T-helper 2 cell (primary cell): ENCODE measurements around the gene UFD1.

Source experiments
- DNase-seq, 5 experiments: peaks; one replicate each; pipeline versions ENCODE4 v3.0.0 to v3.0.0-alpha.2; 2012 to 2022

UFD1 gene

DNA sequence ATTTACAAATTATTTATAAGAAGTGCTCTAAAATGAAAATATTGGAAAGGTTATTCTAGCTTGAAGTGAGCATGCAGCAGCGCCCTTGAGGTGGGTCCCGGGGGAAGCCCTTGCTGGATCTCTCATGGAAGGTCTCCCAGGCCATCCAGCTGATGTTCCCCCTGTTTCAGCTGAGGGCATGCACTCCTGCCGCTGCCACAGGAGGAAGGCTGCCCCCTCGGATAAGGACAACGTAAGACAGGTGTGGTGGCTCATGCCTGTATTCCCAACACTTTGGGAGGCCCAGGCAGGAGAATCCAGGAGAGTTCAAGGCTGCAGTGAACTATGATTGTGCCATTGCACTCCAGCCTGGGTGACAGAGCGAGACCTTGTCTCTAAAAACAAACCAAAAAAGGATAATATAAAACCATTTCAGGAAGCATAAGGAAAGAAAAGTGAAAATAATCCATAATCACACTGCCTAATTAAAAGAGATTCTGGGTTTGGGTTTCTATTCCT, 15.7 kb upstream of the UFD1 start:
- no peak for DNase-seq

DNA sequence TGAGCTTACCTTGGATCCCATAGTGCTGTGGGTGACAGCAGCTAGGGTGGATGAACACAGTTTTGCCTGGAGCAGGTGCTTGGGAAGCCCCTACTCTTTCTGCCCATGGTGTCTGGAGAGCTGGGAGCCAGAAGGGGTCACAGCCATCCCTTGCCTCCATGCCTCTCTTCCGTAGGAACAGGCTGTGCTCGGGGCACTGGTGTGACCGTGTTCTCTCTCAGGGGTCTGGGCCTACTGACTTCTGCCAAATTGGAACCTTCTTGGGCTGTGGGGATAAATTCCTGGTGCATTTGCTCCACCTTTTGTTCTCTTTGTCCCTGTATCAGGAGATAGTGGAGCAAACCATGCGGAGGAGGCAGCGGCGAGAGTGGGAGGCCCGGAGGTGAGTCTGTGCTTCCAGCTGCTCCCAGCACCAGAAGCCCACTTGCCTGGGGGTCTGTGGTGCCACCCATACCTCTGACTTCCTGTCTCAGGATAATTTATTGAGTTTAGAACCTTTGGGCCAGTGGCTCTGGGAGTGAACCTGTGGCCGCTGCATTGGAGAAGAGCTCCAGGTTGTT, 15.1 kb upstream of the UFD1 start:
- DNase-seq = no peak

DNA sequence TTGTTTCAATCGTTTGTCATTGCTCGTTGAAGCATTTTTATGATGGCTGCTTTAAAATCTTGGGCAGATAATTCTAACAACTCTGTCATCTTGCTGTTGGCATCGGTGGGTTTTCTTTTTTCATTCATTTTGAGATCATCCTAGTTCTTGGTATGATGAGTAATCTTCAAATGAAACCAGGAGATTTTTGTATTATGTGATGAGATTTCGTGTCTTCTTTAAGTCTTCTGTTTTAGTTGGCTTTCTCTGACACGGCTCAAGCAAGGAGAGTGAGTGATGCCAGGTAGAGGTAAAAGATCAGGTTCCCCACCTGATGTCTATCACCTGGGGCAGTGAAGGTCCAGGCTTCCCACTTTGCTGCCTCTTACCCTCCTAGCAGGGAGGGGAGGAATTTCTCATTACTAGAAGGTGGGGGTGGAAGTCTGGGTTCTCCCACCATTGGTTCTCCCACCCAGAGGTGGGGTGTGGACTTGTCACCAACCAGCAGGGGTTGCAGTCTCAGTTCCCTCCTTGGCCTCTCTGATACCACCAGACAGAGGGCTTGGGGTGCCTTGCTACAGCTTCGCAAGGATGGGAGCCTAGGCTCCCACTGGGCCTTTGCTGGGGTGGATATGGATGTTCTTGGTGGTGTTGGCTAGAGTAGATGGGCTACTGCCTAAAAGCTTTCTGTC, 13.6 kb upstream of the UFD1 start:
- DNase-seq = no peak

DNA sequence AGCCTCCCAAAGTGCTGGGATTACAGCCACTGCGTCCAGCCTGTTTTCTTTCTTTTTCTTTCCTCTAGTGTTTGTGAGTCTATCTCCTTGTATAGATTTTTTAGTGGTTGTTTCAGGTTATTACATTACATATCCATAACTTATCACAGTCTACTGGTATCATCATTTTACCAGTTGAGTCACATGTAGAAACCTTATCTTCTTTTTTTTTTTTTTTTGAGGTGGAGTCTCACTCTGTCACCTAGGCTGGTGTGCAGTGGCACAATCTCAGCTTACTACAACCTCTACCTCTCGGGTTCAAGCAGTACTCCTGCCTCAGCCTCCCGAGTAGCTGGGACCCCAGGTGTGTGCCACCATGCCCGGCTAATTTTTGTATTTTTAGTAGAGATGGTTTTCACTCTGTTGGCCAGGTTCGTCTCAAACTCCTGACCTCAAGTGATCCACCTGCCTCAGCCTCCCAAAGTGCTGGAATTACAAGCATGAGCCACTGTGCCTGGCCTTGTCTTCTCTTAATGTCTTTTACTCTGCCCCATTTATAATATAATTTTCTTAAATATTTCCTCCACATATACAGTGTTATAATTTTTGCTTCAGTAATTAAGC, 11.7 kb upstream of the UFD1 start:
- peak in 1 of 5 experiments; percentile 47 for DNase-seq

DNA sequence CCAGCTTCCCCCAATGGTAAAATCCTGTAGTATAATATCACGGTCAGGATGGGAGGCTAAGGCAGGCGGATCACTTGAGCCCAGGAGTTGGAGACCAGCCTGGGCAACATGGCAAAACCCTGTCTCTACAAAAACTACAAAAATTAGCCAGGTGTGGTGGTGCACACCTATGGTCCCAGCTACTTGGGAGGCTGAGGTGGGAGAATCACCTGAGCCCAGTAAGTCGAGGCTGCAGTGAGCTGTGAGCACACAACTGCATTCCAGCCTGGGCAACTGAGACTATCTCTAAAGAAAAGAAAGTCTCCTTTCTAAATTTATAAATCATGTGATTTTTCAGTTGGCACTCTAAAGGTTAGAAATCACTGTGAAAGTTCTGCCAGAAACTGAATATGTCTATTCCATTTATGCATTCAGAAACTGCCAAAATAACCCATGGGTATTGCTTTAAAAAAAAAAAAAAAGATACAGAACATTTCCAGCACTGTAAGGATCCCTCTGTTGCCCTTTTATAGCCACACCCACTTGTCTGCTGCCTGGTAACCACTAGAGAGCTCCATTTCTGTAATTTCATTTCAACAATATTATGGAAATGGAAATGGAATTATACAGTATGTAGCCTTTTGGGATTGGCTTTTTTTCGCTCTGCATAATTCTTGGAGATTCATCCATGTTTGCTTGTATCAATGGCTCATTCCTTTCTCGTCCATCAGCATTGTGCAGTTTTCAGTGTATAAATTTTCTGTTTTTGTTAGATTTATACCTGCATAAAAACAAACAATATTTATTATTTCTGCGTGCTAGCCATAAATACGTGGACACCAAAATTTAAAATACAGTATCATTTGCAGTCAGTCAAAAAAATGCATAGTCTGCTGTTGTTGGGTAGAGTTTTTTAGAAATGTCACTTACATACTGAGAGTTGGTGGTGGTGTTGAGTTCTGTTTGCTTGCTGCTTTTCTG, 10.2 kb upstream of the UFD1 start:
- peak in 1 of 5 experiments; percentile 43 for DNase-seq

DNA sequence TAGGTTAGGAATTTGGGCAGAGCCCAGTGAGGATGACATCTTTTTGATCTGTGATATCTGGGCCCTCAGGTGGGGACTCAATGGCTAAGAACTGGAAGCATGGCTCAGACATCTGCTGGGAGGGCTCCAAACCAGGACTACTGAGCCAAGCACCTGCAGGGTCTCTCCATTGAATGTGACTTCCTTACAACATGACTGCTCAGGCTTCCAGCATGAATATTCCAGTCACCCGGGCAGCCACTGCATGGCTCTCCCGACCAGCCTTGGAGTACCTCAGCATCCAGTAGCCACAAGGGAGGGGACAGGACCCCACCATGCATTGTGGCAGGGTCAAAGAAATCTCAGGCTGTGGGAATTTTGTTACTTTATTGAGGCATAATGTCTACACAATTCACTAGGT, 9.3 kb upstream of the UFD1 start:
- no peak for DNase-seq

DNA sequence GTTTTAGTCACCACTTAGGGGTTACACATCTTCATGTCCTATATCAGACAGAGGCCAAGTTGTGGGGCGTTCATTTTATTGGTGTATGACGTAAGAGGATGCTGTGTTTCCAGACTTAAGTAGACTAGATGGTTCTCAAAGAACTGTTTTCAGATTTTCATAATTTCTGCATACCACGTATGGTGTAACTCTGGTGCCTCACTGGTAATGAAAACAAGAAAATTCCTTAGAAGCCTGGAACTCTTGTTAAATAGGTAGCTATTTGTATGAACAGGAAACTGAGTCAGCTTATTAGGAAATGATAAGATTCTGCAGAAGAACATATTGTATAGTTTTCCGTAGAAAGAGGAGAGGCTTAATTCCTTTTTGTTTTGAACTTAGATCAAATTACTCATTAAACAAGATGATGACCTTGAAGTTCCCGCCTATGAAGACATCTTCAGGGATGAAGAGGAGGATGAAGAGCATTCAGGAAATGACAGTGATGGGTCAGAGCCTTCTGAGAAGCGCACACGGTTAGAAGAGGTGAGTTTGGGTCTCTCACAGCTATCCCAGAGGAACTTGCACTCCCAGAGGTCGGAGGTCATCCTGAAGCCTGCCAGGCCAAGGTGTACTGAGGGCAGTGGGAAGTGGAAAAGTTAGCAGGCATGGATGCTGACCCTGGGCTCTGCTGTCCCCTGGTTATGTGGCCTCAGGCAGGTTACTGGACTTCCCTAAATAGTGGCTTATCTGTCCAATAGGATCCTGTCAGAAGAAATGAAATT, 4.7 kb upstream of the UFD1 start:
- DNase-seq = peak in 1 of 5 experiments; percentile 22

DNA sequence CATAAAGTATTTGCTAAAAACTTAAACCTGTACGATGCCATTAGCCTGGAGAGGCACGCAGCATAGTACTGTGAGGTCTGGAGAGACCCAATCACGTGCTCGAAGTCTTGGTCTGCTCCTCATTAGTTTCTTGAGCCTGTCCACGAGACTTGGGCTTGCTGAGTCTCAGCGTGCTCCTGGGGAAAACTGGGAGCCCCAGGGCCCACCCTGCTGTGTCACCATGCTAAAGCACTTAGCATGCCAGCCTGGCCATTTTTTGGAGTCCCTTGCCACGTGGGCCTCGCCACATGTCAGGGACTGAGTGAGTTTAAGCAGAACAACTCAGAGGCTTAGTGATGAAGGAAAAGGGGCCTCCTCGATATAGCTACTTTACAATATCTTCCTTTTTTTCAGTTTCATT, 3.3 kb upstream of the UFD1 start:
- DNase-seq = no peak

DNA sequence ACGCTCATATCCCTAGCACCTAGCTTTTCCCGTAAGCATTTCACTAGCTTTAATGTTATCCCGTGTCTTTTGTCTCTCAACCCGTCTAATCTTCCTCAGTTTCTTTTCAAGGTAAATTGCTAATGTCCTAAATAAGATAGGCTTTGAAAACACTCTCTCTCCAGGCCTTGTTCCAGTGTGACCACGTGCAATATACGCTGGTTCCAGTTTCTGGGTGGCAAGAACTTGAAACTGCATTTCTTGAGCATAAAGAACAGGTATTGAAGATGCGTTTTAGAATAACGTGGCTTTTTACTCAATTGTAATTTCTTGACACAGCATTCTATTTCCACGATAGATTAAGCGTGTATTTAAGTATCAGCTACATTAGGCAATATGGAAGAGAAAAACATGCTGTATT, 1.8 kb upstream of the UFD1 start:
- DNase-seq = no peak

DNA sequence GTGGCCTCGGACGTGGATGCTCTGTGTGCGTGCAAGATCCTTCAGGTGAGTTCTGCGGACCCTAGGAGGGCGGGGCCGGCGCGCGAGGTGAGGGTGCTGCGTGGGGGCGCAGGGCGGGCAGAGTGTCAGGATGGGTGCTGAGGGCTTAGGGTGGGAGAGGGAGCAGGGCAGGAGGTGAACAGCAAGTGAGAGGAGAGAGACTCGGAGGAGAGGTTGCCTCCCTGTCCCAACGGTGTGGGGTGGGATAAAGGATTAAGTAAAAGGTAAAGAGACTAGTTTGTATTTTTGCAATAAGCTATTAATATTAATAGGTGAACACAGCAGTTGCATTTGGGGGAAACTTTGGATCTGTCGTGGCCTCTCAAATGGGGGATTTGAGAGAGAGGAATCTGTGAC, 1.2 kb upstream of the UFD1 start:
- DNase-seq = no peak

DNA sequence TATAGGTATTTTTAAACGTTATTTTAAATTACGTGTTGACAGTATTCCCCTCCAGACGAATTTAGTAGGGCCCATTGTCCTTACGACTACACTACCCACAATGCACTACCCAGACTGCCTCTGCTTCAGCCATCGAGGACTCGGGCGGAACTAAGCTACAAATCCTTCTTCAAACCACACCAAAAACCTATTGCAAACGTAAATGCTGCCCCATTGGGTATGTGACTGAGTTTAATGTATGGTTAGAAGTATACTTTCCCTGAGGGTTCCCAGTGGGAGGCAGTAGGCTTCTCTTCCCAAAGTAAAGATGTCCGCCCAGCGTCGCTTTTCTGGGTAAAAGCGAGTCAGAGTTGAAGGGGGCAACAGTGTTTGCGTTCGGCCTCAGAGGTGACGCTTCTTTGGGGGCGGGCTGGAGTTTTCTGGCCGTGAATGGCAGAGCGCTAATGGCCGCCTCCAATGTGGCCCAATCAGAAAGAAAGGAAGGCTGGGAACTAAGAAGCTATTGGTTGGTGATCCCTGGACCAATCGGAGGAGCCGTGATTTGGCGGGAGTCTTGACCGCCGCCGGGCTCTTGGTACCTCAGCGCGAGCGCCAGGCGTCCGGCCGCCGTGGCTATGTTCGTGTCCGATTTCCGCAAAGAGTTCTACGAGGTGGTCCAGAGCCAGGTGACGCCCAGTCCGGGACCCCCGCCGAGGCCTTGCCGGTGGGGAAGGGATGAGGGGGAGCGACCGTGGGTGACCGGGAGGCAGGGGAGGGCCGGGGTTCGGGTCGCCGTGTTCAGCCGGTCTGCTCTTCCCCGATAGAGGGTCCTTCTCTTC, 571 bp upstream of the UFD1 start, which contains the start of gene CDC45:
TSS of gene CDC45 (plus strand) at position 566 of the 818 bp plus-strand sequence. CDS start at position 615, 49 bp downstream.
- DNase-seq = peak; percentile 75 to 98 (median 91)

DNA sequence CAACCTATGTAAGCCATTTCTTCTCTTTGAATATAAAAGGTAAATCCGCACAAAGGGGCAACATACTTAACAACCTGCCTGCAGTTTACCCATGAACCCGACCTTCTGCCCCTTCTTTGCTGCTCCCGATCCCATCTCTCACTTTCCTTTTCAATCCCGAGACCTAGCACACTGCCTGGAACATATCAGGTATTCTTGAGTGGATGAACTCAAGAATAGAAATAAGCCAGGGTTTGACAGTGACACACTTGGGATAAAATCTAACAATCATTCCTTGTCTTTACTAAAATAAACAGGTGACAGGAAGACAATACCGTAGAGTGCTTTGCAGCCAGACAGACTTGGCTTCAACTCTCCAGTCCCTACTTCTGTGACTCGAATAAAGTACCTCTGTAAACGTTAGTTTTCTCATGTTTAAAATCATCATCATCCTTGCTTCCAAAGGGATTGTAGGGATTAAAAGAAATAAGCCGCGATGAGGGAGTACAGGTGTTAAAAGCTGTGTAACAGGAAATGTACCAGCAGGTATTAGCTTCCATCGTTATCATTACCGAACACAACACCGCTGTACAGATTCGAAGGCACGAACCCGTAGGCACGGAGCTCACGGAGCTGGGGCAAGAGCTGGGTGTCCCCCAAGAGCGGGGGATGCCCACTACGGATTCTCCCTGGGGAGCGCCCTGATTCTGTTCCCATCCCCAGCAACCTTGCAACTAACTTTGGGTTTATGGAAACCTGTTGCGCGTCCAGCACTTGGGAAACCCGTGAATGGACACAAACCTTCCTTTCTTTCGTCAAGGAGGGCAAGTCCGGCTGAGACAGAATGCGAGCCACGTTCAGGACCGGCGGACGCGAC, 720 bp downstream of the UFD1 start:
- peak in 1 of 5 experiments; percentile 46 for DNase-seq

DNA sequence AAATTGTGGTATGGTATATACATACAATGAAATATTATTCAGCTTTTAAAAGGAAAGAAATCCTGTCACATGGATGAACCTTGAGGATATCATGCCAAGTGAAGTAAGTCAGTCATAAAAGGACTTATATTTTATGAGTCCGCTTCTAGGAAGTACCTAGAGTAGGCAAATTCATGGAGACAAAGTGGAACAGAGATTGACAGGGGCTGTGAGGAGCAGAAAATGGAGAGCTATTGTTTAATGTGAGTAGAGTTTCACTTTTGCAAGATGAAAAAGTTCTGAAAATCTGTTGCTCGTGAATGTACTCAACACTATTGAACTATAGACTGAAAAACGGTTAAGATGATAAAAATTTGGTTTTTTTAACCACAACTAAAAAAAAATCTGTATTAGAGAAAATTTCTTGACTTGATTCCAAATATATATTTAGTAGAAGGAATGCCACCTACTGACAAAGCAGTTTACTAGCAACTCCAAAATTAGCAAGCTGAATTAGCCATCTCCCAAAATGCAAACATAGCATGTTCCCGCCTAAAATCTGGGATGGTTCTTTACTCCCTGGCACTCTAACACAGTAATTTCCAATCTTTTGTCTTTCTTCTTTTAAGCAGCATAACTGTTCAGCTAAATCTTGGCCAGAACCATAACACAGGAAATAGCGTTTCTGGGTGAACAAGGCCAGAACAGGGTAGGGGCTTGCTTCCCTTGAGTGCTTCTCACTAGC, 1.5 kb downstream of the UFD1 start:
- peak in 1 of 5 experiments; percentile 38 for DNase-seq

DNA sequence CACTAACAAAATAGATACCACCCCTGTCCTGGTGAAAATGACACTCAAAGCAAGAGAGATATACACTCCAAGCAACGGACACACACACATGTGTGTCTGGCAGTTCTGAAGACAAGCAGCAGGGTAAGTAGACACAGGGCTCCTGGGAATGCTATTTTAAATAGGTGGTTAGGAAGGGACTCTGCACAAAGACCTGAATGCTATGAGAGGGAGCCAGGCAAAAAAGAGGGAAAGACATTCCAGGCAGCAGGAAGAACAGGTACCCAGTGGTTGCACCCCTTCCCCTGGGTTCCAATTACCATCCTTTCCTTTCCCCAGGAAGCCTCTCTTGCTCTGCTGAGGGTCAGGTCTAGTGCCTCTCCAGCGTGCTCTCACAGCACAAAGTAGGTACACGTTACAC, 3.0 kb downstream of the UFD1 start:
- no peak for DNase-seq

DNA sequence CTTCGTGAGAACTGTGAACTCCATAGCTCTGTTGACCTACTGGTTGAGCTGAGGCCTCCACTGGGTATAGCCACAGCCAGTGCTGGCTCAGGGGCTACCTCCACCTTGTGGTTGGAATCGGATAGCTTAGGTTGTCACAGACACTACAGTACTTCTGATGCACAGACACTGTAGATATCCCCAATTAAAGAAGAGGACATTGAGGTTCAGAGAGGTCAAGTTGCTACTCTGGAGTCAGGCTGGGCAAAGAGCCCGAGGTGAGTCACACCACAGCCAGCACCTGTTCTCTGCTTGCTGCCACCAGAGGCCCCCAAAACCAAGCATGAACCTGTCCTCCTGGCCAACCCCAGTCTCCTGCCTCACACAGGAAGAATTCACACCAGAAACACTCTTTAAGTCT, 5.4 kb downstream of the UFD1 start:
- DNase-seq = no peak

DNA sequence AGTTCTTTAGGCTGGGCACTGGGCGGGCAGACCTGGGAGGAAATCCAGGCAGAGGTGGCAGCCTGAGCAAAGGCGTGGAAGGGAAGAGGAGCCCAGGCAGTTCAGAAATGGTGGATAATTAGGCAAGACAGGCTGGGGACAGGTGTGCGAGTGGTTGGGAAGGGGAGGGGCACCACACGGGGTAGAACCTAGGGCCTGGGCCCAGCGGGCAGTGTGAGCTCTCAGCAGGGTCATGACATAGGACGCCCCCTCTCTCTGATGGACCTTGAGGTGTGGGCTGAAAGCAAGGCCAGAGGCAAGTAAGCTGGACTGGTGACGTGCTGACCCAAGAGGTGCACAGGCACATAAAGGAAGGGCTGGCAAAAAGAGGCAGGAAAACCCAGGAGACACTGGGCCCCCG, 6.8 kb downstream of the UFD1 start:
- DNase-seq = no peak

DNA sequence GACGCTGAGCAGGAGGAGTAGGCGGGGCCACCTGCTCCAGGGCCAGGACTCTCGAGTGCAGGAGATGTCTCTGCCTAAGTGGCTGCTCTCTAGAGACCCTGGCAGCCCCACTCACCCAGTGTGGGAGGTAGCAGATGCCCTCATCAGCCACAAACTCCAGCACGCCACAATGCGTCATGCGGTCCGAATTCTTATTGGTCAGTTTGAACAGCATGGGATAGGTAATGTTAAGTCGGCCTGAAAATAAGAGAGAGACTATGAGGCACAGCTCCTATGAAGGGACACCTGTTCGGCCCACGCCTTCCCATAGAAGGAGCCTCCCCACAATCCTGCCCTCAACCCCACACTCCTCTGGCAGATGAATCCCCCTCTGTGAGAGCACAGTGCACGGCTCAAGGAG, 7.4 kb downstream of the UFD1 start:
- no peak for DNase-seq

DNA sequence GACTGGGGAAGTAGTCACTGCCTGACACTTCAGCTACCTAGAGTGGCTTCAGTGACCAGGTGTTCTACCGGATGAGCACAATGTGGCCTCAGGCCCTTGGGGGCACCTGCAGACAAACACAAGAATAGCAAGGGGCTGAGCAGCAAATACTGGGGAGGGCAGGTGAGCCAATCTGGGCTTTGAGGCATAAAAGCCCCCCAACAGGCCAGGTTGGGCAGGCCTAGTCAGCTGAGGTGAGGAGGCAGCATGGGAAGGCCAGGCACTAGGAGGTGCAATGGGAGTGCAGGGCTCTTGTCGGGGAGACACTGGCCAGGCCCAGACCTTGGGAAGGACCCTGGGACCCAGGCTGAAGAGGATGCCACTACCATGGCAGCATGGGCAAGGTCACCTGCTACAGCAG, 9.0 kb downstream of the UFD1 start:
- no peak for DNase-seq

DNA sequence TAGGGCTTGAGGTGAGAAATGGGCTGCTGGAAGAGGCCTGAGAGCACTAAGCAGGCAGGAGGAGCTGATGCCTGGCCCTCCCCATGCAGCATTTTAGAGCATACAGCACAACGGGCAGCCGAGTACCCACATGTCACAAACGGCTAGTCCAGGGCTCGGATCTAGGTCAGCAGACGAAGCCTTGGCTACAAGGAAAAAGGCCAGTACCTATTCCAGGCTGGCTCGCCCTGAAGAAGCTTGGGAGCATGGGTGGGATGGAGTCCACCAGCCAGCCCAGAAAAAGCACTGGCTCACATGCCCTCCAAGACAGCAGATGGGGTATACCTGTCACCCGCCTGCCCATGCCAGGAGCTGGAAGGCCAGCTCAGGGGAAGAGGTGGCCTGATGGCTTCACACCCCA, 9.6 kb downstream of the UFD1 start:
- no peak for DNase-seq

DNA sequence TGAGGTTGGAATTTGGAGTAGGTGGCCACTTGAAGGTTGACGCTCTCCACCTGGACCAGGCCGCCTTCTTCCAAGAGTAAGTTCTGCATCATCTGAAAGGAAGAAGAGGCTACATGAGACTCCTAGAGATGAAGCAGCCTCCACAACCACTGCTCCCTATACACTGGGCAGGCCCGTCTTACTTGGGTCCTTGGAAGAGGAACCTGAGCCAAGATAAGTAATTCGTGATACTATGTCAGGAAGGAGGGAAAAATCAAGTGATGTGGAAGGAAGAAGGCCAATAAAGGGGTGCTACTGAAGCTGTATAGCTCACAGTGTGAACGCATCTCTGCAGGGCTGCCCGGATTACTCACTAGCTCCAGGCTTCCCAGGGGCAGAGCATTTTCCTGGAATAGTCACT, 11.1 kb downstream of the UFD1 start:
- DNase-seq = no peak
